Activated T-cell treated with anti-CD3 and anti-CD28 coated beads, Interleukin-2, amount 50 U/mL, for 48 hours (primary cell): ENCODE measurements around the gene TSPEAR.
"Not testable (repeated sequence)": the region's sequence is repeated elsewhere in the genome, so short reads cannot be mapped to it uniquely, and the experiment has no call there.

Experiments used
- DNase-seq, 2 experiments: peaks; one replicate each; pipeline ENCODE4 v3.0.0-alpha.2; 2020

Gene TSPEAR

DNA sequence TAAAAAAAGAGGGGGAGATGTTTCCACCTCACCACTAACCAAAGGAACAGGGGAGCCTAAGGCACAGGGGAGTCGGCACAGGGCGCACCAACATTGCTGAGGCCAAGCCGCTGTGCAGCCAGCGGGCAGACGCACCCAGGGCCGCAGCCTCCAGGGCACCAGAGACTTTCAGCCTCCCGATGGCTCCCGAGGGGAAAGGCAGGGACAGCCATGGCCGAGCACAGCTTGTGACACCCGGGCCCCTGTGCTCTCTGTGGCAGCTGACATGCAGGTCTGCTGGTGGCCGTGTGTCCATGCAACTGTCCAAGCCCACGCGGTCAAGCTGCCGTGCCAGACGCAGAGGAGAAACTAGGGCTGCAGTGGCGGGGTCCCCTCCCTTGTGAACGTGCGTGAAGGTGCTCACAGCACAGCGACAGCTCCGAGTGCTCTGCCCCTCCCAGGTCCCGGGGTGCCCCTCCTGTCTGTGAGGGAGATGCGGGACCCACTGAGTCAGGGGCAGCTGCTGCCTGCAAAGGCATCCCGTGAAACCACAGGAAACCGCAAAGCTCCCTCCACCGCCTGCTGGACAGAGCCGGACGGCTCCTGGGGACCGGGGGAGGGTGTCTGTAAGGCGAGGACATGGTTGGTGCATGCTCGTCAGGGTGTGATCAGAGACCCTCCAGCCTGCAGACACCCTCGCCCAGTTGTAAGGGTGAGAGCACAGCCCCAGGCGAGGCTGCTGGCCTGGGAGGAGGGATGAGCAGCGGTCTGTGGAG, 62.6 kb downstream of the TSPEAR start:
- peak in 1 of 2 experiments; percentile 8 for DNase-seq

DNA sequence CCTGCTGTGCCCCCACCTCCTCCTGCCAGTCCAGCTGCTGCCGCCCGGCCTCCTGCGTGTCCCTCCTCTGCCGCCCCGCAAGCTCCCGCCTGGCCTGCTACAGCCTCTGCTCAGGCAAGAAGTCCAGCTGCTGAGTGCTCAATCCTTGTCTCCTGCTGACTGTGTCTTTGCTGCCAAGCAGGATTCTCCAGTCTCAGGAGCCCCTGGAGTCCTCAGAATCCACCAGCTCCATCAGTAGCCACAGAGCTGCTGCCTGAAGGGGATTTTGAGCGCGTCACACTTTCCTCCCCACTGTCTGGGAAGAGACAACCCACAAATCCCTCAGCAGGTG, 64.2 kb downstream of the TSPEAR start:
- DNase-seq: no peak

DNA sequence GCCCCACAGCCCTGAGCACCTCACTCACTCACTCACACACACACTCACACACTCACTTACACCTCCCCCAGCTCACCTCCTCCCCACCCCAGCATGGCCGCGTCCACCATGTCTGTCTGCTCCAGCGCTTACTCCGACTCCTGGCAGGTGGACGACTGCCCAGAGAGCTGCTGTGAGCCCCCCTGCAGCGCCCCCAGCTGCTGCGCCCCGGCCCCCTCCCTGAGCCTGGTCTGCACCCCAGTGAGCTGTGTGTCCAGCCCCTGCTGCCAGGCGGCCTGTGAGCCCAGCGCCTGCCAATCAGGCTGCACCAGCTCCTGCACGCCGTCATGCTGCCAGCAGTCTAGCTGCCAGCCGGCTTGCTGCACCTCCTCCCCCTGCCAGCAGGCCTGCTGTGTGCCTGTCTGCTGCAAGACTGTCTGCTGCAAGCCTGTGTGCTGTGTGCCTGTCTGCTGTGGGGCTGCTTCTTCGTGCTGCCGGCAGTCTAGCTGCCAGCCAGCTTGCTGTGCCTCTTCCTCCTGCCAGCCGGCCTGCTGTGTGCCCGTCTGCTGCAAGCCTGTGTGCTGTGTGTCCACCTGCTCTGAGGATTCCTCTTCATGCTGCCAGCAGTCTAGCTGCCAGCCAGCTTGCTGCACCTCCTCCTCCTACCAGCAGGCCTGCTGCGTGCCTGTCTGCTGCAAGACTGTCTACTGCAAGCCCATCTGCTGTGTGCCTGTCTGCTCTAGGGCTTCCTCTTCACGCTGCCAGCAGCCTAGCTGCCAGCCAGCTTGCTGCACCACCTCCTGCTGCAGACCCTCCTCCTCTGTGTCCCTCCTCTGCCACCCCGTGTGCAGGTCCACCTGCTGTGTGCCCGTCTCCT, 64.8 kb downstream of the TSPEAR start, which contains the start of gene KRTAP10-11:
Gene KRTAP10-11 (plus strand): TSS at position 49 of the 856 bp plus-strand sequence. CDS start 45 bp downstream, at position 94.
- peak in 1 of 2 experiments; percentile 11 for DNase-seq

DNA sequence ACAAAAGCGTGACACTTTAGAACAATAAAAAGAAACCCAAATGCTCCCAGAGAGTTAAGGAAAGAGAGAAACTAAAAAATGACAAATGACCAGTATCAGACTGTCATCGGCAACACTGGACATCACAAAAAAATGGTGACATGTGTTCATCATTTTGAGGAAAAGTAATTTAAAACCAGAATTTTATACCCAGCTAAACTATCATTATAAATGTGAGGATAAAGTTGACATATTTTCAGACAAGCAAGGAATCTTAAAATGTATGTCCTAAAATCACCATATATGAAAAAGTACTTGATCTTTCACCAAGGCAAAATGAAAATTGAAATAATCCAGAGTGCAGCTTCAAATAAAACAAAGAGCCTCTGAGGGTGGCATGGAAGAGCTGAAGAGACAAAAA, 66.5 kb downstream of the TSPEAR start:
- DNase-seq: no peak

DNA sequence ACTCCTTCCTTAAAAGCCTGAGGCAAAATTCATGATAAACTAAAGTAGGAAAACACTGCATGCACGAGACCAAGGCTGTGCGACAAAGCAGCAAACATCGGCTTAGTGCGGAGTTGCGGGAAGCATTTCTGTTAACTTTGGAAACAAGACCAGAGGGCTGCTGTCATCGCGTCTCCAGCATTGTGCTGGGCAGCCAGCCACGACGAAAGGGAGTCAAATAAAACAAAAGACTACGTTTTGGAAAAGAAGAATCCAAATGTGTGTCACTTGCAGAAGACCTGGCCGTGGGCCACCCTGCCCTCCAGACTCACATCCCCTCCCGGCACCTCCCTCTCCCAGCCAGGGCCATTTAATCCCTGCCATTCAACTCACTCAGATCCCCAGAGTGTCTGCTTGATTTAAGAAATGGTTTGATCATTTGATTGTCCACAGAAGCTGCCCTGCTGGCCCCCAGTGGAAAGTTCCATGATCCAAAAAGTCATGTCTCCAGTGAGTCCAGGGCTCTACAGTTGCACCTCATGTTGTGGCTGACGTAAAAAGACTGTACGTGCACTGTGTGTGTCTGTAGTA, 67.5 kb downstream of the TSPEAR start:
- DNase-seq: no peak

DNA sequence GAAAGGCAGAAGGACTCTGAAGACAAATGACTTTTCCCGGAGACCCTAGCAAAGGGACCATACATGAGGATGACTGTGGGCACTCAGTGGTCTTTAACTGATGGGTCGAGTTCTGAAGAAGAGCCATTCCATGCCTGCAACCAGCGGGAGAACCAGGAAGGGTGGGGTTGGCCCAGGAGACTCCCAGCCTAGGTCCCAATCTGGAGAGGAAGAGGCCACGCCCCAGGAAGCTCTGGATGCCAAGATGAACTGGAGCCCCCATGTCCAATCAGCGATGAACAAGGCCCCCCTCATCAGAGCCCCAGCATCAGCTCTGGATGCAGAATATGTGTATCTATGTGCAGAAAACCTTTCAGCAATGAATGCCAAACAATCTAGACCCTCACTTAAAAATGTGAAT, 70.6 kb downstream of the TSPEAR start:
- no peak for DNase-seq

DNA sequence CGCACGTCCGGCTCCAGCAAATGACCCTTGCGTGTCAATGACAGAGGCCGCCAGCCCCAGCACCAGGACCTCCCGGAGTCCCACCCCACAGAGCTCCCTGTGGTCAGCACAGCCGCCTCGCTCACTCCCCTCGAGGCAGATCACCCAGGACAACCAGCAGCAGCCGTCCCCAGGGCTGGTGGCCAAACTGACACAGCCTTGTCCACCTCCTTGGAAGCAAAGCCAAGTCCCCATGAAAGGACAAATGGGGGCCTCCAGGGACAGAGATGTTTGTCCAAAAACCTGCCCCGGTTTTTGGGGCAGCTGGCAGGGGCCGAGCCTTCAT, 72.1 kb downstream of the TSPEAR start:
- DNase-seq: peak in 1 of 2 experiments; percentile 11

DNA sequence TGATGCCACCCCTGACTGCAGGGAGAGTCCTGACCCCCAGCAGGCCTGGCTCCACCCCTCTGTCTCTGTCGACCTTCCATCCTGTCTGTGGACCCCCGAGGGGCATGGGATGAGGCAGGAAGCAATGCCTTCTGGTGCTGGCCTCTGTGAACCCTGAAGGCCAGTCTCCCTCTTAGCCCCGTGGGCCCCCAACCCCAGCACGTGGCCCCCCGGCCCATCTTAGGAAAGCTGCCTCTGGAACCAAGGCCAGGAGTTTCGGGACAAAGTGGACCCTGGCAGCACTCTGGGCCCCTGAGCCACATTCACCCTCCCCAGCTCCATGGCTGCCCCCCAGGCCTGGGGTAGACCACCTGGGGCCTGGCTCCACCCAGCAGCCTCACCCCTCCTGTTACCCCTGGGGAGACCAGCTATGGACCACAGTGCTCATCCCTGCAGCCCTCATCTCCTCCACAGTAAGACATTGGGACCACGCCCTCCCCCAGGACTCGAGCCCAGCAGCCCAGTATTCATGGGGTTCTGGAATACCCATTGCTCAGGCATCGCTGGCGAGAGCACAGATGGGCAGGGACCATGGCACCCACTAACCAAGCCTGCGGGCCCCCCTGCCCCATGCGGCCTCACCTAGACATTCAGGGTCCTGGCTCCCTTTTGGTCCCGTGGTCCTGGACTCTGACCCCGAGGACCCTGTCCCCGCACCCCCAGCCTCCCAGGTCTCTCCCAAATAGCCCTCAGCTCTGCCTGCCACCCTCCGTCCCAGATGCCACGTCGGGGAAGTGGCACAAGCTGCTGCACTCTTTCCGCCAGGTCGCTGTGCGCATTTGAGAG, 72.7 kb downstream of the TSPEAR start:
- peak; percentile 7 to 8 for DNase-seq

DNA sequence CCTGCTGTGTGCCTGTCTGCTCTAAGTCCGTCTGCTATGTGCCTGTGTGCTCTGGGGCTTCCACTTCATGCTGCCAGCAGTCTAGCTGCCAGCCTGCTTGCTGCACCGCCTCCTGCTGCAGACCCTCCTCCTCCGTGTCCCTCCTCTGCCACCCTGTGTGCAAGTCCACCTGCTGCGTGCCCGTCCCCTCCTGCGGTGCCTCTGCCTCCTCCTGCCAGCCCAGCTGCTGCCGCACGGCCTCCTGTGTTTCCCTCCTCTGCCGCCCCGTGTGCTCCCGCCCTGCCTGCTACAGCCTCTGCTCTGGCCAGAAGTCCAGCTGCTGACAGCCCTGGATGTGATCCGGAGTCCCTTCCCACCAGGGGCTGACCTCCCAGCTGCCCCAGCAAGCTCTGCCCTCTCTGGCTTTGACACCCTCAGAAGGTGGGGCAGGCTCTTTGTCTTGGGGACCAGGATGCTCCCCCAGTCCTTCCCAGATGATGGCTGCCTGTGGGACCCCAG, 73.5 kb downstream of the TSPEAR start:
- peak in 1 of 2 experiments; percentile 8 for DNase-seq

DNA sequence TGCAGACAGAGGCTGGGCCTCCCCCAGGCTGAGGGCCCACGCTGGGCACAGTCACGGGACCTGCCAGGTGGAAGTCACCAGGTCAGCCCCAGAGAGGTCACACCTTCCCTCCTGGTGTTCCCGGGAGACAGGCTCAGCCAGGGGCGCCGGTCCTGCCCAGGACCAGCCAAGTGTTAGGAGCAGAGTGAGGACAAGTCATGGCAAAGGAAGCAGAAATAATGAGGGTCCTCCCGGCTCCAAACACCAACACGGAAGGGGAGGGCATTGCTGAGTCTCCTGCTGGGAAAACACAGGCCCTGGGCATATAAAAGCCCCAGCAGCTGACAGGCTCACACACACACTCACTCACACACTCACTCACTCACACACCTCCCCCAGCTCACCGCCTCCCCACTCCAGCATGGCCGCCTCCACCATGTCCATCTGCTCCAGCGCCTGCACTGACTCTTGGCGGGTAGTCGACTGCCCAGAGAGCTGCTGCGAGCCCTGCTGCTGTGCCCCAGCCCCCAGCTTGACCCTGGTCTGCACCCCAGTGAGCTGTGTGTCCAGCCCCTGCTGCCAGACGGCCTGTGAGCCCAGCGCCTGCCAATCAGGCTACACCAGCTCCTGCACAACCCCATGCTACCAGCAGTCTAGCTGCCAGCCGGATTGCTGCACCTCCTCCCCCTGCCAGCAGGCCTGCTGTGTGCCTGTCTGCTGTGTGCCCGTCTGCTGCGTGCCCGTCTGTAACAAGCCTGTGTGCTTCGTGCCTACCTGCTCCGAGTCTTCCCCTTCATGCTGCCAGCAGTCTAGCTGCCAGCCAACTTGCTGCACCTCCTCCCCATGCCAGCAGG, 74.1 kb downstream of the TSPEAR start, which contains the start of gene KRTAP10-10:
Gene KRTAP10-10 (plus strand): TSS at position 339 of the 833 bp plus-strand sequence. CDS start 62 bp downstream, at position 401.
- peak; percentile 1 to 5 for DNase-seq

DNA sequence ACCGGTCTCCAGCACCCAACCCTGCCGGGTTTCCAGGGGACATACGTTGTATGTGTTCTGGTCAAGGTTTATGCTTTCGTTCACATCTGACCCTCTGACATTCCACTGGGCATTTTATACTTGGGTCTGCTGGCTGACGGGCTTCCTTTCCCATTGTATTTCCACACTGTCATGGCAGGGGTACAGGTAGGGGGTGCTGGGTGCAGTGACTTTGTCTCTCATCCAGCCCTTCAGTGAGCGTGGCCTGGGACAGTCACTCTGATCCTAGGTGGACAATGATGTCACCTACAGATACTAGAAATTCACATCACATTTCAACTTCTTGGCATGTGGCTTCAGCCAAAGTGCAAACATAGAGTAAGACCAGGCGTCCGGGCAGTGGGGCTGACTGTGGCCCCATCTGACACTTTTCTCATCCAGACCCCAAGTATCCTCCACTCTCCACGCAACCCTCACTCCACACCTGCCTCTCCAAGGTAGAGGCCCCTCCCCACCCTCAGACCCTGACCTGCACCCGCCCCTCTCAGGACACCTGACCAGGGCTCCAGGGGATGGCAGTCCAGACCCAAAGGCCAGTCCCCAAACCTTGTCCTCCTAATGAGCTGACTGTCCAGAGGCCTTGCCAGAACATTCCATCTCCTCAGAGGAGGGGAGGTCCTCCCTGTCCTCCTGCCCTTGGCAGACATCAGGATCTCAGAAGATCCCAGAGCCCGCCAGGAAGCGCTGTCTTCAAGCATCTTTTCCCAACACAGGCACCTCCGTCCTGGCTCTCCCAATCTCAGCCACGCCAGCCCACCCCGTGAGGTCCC, 75.0 kb downstream of the TSPEAR start:
- peak in 1 of 2 experiments; percentile 5 for DNase-seq

DNA sequence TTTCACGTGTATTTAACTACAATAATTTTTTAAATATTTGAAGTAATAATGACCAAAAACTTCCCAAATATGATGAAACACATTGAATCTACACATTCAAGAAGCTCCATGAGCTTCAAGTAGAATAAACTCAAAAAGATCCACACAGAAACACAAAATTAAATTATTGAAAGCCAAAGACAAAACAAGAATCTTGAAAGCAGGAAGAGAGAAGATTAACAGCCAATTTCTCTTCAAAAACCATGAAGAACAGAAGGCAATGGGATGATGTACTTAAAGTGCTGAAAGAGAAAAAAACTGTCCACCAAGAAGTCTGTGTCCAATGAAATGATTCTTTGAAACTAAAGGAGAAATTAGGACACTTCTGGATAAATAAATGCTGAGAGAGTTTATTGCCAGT, 79.3 kb downstream of the TSPEAR start:
- no peak for DNase-seq

DNA sequence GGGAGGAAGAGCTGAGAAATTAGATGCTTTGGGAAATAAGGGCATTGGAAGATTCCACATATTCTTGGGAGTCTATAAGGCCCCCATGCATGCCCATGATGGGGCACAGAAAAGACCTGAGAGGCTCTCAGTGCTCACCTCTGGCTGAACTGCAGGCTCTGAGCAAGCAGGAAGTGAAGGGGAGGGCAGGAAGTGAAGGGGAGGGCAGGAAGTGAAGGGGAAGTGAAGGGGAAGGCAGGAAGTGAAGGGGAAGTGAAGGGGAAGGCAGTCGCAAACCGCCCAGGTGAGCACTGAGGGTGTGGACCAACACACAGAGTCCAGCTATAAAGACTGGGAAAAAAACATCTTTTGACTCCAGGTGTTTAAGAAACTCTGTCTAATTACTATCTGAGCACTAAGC, 80.9 kb downstream of the TSPEAR start:
- DNase-seq: peak in 1 of 2 experiments; percentile 13

DNA sequence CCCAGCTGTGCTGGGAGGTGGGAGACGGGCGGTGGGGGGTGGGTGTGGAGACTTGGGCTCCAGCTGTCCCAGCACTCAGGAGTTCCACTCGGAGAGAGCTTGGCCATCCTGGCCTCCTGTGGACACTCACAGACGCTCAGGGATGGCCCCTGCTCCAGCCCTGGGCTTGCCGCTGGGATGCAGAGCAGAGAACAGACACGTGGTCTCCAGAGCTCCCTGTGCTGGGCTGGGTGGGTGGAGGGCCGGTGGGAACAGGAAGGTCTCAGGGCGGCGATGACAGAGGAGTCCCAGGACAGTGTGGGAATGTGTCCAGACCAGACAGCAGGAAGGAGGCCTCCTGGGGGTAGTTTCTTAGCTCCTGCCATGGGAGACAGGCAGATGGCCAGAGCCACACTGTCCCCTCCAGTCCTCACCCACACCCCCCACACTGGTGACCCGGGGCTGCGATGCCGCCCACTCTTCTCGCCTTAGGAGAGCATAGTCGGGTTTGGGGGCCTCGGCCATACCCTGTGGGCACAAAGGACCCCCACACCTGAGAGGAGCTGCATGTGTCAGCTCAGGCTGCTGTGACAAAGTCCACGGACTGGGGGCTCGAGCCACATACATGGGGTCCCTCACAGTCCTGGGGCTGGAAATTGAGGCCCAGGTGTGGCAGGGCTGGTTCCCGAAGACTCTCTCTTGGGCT, 82.5 kb downstream of the TSPEAR start:
- no peak for DNase-seq

DNA sequence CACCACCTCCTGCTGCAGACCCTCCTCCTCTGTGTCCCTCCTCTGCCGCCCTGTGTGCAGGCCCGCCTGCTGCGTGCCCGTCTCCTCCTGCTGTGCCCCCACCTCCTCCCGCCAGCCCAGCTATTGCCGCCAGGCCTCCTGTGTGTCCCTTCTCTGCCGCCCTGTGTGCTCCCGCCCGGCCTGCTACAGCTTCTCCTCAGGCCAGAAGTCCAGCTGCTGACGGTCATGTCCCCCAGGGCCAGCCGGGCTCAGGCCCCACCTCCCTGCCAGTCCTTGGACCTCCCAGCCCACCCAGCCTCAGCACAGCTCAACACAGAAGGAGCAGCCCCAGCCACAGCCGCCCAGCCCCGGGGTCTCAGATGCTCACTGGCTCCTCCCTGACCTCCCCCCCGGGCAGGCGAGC, 83.5 kb downstream of the TSPEAR start:
- not testable (repeated sequence) for DNase-seq

DNA sequence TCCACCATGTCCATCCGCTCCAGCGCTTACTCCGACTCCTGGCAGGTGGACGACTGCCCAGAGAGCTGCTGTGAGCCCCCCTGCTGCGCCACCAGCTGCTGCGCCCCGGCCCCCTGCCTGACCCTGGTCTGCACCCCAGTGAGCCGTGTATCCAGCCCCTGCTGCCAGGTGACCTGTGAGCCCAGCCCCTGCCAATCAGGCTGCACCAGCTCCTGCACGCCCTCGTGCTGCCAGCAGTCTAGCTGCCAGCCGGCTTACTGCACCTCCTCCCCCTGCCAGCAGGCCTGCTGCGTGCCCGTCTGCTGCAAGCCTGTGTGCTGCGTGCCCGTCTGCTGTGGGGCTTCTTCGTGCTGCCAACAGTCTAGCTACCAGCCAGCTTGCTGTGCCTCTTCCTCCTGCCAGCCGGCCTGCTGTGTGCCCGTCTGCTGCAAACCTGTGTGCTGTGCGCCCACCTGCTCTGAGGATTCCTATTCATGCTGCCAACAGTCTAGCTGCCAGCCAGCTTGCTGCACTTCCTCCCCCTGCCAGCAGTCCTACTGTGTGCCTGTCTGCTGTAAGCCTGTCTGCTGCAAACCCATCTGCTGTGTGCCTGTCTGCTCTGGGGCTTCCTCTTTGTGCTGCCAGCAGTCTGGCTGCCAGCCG, 84.1 kb downstream of the TSPEAR start:
- DNase-seq: peak in 1 of 2 experiments; percentile 7

DNA sequence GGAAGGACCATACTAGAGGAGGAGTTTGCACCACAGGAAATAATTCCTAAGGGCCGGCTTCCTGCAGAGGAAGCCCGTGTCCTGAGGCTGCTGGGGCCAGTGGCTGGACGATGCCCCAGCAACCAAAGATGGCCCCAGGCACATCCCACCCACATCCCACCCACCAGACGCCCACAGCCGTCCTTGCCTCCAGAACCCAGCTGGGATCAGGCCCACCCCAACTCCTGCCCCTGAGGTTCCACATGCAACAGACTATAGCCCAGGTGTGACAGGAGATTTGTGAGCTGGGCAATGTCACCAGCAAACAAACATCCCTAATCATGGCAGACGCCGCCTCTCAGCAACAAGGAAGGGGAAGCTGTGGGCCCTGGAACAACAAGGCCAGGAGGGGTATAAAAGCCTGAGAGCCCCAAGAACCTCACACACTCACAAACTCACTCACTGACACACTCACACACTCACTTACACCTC, 84.7 kb downstream of the TSPEAR start, which contains the start of gene KRTAP10-9:
Gene KRTAP10-9 (plus strand): TSS at position 421 of the 471 bp plus-strand sequence. CDS start 79 bp downstream, outside the sequence.
- DNase-seq: no peak

DNA sequence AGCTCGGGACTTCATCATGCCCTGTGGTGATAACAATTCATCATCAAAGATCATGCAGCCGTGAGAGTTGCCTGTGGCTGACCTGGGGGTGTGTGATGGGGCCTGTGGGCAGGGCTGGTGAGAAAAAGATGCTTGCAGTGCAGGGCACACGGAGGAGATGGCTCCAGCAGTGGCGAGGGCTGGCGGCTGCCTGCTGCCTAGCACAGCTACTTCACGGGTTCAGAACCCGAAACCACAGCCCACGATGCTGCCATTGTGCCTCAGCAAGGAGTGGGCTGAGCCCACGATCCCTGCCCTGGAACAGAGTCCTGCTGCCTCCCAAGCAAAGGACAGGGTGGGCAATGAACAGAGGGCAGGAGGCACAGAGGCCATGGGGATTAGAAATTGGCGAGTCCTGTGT, 85.1 kb downstream of the TSPEAR start:
- DNase-seq: peak in 1 of 2 experiments; percentile 12

DNA sequence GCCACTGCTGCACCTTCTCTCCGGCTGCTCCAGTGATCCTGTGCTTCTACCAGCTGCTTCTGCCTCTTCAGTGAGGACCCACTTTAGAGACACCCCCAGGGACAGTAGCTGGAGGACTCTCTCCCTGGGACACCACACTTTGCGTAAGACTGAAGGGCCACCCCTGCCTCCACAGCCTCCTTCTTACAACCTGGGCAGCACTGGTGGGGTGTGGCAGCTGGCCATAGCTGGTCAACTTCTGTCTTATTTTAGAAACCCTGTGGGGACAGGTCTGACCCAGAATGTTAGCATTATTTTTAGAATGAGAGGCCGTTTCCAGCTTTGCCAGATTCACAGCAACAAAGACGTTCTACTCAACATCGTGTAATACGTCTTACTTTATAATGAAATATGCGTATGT, 85.6 kb downstream of the TSPEAR start:
- DNase-seq: no peak
